Thyroid gland (tissue), 4 donors: ENCODE data around the gene GALNT2.

Experiments used
- CTCF ChIP-seq, 6 experiments: fragments of 200-600 bp in 3 of 6; fragments of 450-650 bp in 3 of 6; sonication (generic) in 3 of 6; IDR thresholded peaks; one replicate each; pipeline ENCODE4 v1.5.1; 2016 to 2019; ENCODE audit warnings: antibody characterized with exemption in 6 of 6, mild to moderate bottlenecking in 2 of 6, inconsistent platforms in 1 of 6, moderate library complexity in 1 of 6
- POLR2A ChIP-seq, 2 donors: fragments of 450-650 bp; IDR thresholded peaks; one replicate each; pipeline ENCODE4 v1.6.1; 2017; ENCODE audit warnings: antibody characterized with exemption in 2 of 2, mild to moderate bottlenecking in 2 of 2, moderate library complexity in 1 of 2

- TF ChIP-seq POLR2A (IDR thresholded peaks at IDR 0.05) (no peak), CTCF (IDR thresholded peaks at IDR 0.05) (no peak)
These were observed 17.3 kb upstream of the GALNT2 start for GRCh38 chr1:230049731-230050130.
